Measurements from ENCODE around the gene KRT14. TPM values are rescaled to one million over a fixed set of nuclear protein-coding genes. Genes with fewer than 3 reads are reported as not detected.
A peak's percentile ranks its signal among the peaks of the same experiment; 100 is the strongest.
"Not testable (repeated sequence)": the region's sequence is repeated elsewhere in the genome, so short reads cannot be mapped to it uniquely, and the experiment has no call there.

Gene KRT14
- total RNA-seq, 1 experiment from 2014 or later: not detected

GRCh38 chr17:41618341-41619035, 31.8 kb upstream of the KRT14 start:
- no peak for DNase-seq
- Histone ChIP-seq H3K27ac (no peak overlapping the region), H3K4me3 (no peak overlapping the region), H3K9me3 (replicated peaks) (no peaks in the 10 kb centered on the region), H3K36me3 (peaks cover 19% of the 10 kb centered on the region), H3K27me3 (no peaks in the 10 kb centered on the region), H3K4me1 (peaks cover 6% of the 10 kb centered on the region; the same call in 1 of the 2 replicates)

DNA sequence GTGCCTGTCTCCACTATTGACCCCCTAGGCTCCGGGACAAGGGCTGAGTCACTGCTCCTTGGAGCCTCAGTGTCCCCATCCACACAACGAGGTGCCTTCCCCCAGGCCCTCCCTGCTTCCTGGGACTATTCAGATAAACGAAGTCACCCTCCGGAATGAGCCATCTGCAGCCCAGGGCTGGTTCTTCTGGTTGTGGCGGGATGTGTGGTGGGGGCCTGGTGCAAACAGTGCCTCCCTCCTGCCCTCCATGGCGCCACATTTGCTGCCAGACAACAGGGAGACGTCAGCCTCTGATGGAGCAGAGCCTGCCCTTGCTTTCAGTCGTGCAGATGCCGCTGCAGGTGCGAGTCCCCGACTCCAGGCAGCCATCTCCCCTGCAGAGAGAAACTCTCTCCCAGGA, 31.0 kb upstream of the KRT14 start:
- peaks cover 17% of the 10 kb centered on the region for H3K36me3 ChIP-seq
- no peak for DNase-seq
- H3K27ac ChIP-seq: no peak overlapping the region
- H3K4me1 ChIP-seq: peaks cover 6% of the 10 kb centered on the region; the same call in 1 of the 2 replicates
- no peaks in the 10 kb centered on the region for H3K9me3 ChIP-seq (replicated peaks)
- H3K4me3 ChIP-seq: no peak overlapping the region
- H3K27me3 ChIP-seq: no peaks in the 10 kb centered on the region

GRCh38 chr17:41617136-41617535, 30.4 kb upstream of the KRT14 start:
- DNase-seq: no peak
- H3K36me3 ChIP-seq: peaks cover 11% of the 10 kb centered on the region
- H3K27ac ChIP-seq: no peak overlapping the region
- H3K4me3 ChIP-seq: no peak overlapping the region
- H3K4me1 ChIP-seq: peaks cover 2% of the 10 kb centered on the region; the same call in 1 of the 2 replicates
- H3K27me3 ChIP-seq: no peaks in the 10 kb centered on the region
- no peaks in the 10 kb centered on the region for H3K9me3 ChIP-seq (replicated peaks)

- not testable (repeated sequence) for H3K9me3 ChIP-seq (replicated peaks); H3K27me3 ChIP-seq; DNase-seq; H3K4me3 ChIP-seq; H3K36me3 ChIP-seq; H3K27ac ChIP-seq; H3K4me1 ChIP-seq
Measured at GRCh38 chr17:41616486-41616885, 29.8 kb upstream of the KRT14 start.

DNA sequence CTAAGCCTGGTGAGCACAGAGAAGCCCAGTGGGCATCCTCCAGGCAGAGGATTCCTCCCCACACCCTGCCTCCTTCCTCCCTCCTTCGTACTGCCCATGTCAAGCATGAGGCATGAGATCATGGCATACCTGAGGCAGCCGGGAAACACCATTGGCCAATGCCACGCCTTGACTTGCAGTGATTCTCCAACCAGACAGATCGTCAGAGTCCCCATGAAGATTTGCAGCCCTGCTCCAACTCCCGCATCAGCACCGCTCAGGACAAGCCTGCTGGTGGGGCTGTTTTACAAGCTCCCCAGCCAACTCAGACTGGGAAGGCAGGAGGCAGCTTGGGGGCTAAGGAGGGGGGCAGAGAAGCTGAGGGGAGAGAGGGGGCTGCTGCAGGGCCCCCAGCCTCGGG, 28.8 kb upstream of the KRT14 start:
- Histone ChIP-seq H3K36me3 (0 out of 2 replicates have a peak, but pooled peaks cover 3% of the 10 kb centered on the region), H3K27me3 (no peaks in the 10 kb centered on the region)

DNA sequence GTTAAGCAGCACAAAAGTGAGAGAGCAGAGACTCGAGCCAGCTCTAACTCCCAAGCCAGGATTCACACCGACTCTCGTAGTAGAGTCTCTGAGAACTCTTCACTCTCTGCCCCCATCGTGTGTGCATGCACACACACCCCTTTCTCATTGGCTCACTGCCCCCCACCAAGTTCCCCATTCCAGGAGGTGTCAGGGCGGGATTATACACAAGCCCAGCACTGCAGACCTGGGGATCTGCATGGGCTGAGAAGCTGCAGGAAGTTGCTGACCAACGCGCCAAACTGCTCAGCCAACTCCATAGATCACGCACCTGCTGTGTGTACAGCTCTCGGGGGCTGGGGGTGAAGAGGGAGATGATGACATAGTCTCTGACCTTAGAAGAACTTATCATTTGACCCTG, 28.1 kb upstream of the KRT14 start:
- not testable (repeated sequence) for H3K27me3 ChIP-seq; H3K4me3 ChIP-seq; H3K9me3 ChIP-seq (replicated peaks); H3K27ac ChIP-seq; DNase-seq; H3K4me1 ChIP-seq; H3K36me3 ChIP-seq

More for the DNA sequence above, 28.8 kb upstream of the KRT14 start:
- no peak overlapping the region for H3K4me3 ChIP-seq
- H3K4me1 ChIP-seq: peaks cover 2% of the 10 kb centered on the region; the same call in 1 of the 2 replicates
- no peak overlapping the region for H3K27ac ChIP-seq
- no peak for DNase-seq
- no peaks in the 10 kb centered on the region for H3K9me3 ChIP-seq (replicated peaks)

DNA sequence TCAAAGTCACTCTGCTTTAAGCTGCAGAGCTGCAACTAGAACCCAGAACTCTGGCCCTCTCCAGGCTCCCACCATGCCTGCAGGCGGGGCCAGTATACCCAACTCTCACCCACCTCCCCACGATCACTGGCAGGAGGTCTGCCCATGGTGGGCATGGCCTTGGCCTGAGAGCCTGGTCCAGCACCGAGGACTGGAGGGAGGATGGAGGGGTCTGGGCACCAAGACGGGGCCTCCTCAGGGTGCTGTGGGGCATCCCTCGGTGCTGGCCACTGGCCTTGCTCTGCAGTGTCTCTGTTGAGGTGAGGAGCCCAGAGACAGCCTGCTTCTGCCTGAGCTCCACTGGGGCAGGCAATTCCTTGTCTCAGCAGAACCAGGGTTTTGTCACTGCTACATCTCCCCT, 27.4 kb upstream of the KRT14 start:
- Histone ChIP-seq H3K4me1 (peaks cover 2% of the 10 kb centered on the region; the same call in 1 of the 2 replicates), H3K36me3 (no peaks in the 10 kb centered on the region), H3K4me3 (no peak overlapping the region), H3K27ac (no peak overlapping the region), H3K9me3 (replicated peaks) (no peaks in the 10 kb centered on the region), H3K27me3 (no peaks in the 10 kb centered on the region)
- no peak for DNase-seq

DNA sequence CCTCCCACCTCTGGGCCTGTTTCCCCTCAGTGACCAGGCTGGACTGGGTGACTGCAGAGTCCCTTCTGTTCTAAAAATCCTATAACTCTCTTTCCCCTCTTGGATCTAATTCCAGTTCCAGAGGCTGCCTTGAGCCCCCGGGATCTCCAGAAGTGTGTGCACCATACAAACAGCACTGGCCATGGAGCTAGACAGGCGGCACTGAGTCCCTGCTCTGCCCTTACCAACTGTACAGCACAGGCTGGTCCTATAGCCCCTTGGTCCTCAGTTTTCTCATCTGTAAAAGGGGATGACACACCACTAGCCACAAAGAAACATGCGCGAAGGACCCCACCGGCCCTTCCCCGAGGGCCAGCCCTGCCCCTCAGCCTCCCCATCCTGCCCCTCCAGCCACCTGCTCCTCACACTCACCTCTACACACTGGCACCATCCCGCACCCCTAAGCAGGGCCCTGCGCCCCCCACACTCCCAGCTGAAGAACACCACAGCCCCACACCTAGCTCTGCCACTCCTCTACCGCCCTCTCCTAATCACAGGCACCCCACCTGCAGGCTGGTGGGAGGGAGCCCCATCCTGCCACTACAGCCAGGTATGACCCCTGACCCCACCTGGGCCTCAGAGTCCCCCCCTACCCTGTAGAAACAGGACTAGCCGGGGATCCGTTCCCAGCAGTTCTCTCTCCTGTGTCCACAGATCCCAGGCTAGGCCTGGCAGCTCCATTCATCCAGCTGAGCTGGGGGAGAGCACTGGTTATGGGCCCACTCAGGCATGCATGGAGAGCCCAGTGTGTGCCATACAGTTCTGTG, 26.8 kb upstream of the KRT14 start:
- Histone ChIP-seq H3K9me3 (replicated peaks) (no peaks in the 10 kb centered on the region), H3K27me3 (no peaks in the 10 kb centered on the region), H3K27ac (no peak overlapping the region), H3K36me3 (no peaks in the 10 kb centered on the region), H3K4me1 (peaks cover 2% of the 10 kb centered on the region; the same call in 1 of the 2 replicates), H3K4me3 (no peak overlapping the region)
- DNase-seq: no peak

DNA sequence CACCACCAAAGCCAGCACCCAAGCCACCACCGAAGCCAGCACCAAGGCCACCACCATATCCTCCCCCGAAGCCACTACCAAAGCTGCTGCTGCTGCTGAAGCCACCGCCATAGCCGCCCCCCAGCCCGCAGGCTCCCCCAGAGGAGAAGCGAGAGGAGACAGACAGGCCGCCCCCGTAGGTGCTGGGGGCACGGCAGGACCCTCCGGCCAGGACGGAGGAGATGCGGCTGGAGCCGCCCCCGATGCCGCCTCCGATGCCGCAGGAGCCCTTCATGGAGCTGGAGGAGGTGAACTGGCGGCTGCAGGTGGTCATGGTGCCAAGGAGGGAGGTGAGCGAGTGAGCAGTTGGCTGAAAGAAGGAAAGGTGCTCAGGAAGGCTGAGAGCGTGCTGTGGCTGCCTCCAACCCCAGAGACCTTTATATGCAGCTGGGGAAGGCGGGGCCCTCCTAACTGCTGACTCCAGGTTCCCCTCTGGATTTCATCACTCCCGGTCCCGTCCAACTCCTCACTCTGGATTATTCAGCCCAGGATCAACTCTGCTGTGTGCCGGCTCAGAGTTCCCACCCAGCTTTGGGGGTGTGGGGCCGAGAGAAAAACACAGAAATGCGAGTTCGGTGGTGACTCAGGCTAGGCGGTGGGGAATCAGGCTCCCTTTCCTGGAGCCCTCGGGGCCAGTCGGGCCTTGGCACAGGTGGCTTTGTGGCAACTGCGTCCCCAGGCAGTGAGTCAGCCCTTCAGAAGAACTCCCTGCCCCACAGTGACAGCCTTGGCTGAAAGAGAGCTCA, 25.9 kb upstream of the KRT14 start, which contains the start of gene KRT16:
KRT16 (minus strand) TSS at position 392 of the 785 bp plus-strand sequence; CDS start at position 313, 79 bp downstream.
- H3K36me3 ChIP-seq; H3K9me3 ChIP-seq (replicated peaks); H3K27ac ChIP-seq; H3K4me3 ChIP-seq; H3K4me1 ChIP-seq; H3K27me3 ChIP-seq: not testable (repeated sequence)
- DNase-seq: peak in 1 of 2 experiments; percentile 40

DNA sequence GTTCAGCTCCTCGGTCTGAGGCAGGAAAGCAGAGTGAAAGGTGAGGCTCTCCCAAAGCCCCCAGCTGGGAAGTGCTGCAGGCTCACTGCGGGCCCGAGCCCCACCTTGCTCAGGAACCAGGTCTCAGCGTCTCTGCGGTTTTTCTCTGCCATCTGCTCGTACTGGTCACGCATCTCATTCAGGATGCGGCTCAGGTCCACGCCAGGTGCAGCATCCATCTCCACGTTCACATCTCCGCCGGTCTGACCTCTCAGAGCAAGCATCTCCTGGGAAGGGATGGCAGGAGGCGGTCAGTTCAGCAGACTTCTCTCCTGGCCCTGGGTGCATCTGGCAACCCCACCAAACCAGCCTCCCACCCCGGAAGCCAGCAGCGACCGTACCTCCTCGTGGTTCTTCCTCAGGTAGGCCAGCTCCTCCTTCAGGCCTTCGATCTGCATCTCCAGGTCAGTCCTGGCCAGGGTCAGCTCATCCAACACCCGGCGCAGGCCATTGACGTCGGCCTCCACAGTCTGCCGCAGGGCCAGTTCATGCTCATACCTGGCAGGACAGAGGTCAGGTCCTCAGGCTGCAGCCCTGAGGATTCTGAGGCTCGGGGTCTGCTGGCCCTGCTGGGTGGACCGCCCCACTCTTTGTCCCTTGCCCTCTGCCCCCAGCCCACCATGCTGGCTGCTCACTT, 24.4 kb upstream of the KRT14 start:
- no peak overlapping the region for H3K4me3 ChIP-seq

DNA sequence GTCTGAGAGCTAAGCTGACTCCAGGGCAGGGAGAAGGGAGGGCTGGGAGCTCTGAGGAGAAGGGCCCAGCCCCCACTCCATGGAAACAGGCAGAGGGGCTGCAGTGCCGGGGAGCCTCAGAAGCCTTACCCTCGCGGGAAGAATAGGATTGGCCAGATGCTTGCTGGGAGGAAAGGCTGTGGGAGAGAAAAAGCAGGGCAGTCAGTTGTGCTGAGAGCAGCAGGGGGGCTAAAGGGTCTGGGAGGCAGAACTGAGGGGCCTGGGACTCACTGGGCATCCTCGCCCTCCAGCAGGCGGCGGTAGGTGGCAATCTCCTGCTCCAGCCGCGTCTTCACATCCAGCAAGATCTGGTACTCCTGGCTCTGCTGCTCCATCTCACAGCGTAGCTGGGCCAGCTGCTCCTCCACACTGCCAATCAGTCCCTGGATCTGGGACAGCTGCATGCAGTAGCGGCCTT, 23.4 kb upstream of the KRT14 start:
- H3K9me3 ChIP-seq (replicated peaks); H3K4me3 ChIP-seq: not testable (repeated sequence)
- peak; percentile 35 to 41 for DNase-seq

More for the DNA sequence above, 24.4 kb upstream of the KRT14 start:
- H3K4me1 ChIP-seq: no peaks in the 10 kb centered on the region
- no peaks in the 10 kb centered on the region for H3K27me3 ChIP-seq
- no peaks in the 10 kb centered on the region for H3K36me3 ChIP-seq
- no peaks in the 10 kb centered on the region; the same call in 1 of the 2 replicates for H3K9me3 ChIP-seq (replicated peaks)
- no peak for DNase-seq
- no peak overlapping the region for H3K27ac ChIP-seq

GRCh38 chr17:41606930-41607329, 20.2 kb upstream of the KRT14 start:
- not testable (repeated sequence) for H3K9me3 ChIP-seq (replicated peaks); H3K4me1 ChIP-seq; H3K36me3 ChIP-seq; DNase-seq; H3K4me3 ChIP-seq; H3K27me3 ChIP-seq; H3K27ac ChIP-seq

More for the DNA sequence above, 23.4 kb upstream of the KRT14 start:
- H3K4me1 ChIP-seq, H3K36me3 ChIP-seq, H3K27me3 ChIP-seq, H3K27ac ChIP-seq: not testable (repeated sequence)

- Histone ChIP-seq H3K27ac (no peak overlapping the region), H3K4me3 (no peak overlapping the region), H3K27me3 (no peaks in the 10 kb centered on the region), H3K9me3 (replicated peaks) (no peaks in the 10 kb centered on the region; the same call in 1 of the 2 replicates), H3K4me1 (peaks cover 3% of the 10 kb centered on the region; the same call in 1 of the 2 replicates), H3K36me3 (no peaks in the 10 kb centered on the region)
- DNase-seq: peak in 1 of 2 experiments; percentile 31
Measured at GRCh38 chr17:41602524-41602923, 15.8 kb upstream of the KRT14 start.

GRCh38 chr17:41600318-41600717, 13.6 kb upstream of the KRT14 start:
- no peak for DNase-seq
- Histone ChIP-seq H3K27ac (no peak overlapping the region), H3K36me3 (no peaks in the 10 kb centered on the region), H3K4me3 (no peak overlapping the region), H3K9me3 (replicated peaks) (no peaks in the 10 kb centered on the region), H3K4me1 (peaks cover 3% of the 10 kb centered on the region; the same call in 1 of the 2 replicates), H3K27me3 (no peaks in the 10 kb centered on the region)
